NCI-H2107 (cell line): ENCODE measurements around the gene ZNF397.
A peak's percentile ranks its signal among the peaks of the same experiment; 100 is the strongest.
"Not testable (repeated sequence)": the region's sequence is repeated elsewhere in the genome, so short reads cannot be mapped to it uniquely, and the experiment has no call there.

Experiments
- DNase-seq: peaks from one replicate; lab custom pipeline; 2025; lab: John Stamatoyannopoulos, UW

The ZNF397 gene

GRCh38 chr18:35240664-35241447 lies at the start of gene ZNF397:
ZNF397 (plus strand) TSS chr18:35241034; CDS start chr18:35242471, 1,437 bp downstream.
- DNase-seq = peak; percentile 98

- no peak for DNase-seq
These were observed 49.2 kb upstream of the ZNF397 start for GRCh38 chr18:35191698-35192025.

GRCh38 chr18:35192415-35192814 lies 48.4 kb upstream of the ZNF397 start:
- peak; percentile 59 for DNase-seq

GRCh38 chr18:35193316-35193715 lies 47.5 kb upstream of the ZNF397 start:
- DNase-seq = no peak

- no peak for DNase-seq
These were observed 43.5 kb upstream of the ZNF397 start for GRCh38 chr18:35197296-35197695.

- DNase-seq = no peak
These were observed 39.4 kb upstream of the ZNF397 start for GRCh38 chr18:35201256-35201931.

GRCh38 chr18:35203067-35203466 lies 37.8 kb upstream of the ZNF397 start:
- no peak for DNase-seq

GRCh38 chr18:35205199-35205712 lies 35.6 kb upstream of the ZNF397 start:
- DNase-seq = no peak

GRCh38 chr18:35205746-35206458 lies 34.9 kb upstream of the ZNF397 start:
- DNase-seq = not testable (repeated sequence)

- peak; percentile 25 for DNase-seq
These were observed 25.8 kb upstream of the ZNF397 start for GRCh38 chr18:35215026-35215425.

- not testable (repeated sequence) for DNase-seq
These were observed 24.2 kb upstream of the ZNF397 start for GRCh38 chr18:35216611-35217010.

GRCh38 chr18:35219331-35219730 lies 21.5 kb upstream of the ZNF397 start:
- not testable (repeated sequence) for DNase-seq

GRCh38 chr18:35220424-35220823 lies 20.4 kb upstream of the ZNF397 start:
- DNase-seq = no peak

GRCh38 chr18:35223797-35224196 lies 17.0 kb upstream of the ZNF397 start:
- DNase-seq = no peak

GRCh38 chr18:35227254-35227653 lies 13.6 kb upstream of the ZNF397 start:
- DNase-seq = no peak

GRCh38 chr18:35231052-35231451 lies 9.8 kb upstream of the ZNF397 start:
- peak; percentile 87 for DNase-seq

GRCh38 chr18:35236571-35237363 lies 4.1 kb upstream of the ZNF397 start:
- no peak for DNase-seq

- no peak for DNase-seq
These were observed 1.5 kb upstream of the ZNF397 start for GRCh38 chr18:35239314-35239713.

- no peak for DNase-seq
These were observed 592 bp downstream of the ZNF397 start for GRCh38 chr18:35241448-35241804.

- DNase-seq = no peak
These were observed 1.6 kb downstream of the ZNF397 start for GRCh38 chr18:35242426-35242825.

- DNase-seq = no peak
These were observed 3.8 kb downstream of the ZNF397 start for GRCh38 chr18:35244671-35245070.
